H1 (cell line): ENCODE measurements around the gene UBE2O.

Experiments used
- POLR2A ChIP-seq, 2 experiments: IDR thresholded peaks; 1 replicate in 1 of 2; 2 replicates in 1 of 2; pipeline ENCODE4 v1.6.1; 2011; ENCODE audit warnings: low read depth in 2 of 2, low read length in 2 of 2, mild to moderate bottlenecking in 2 of 2; ENCODE audit errors: control extremely low read depth in 1 of 2
- TAF1 ChIP-seq: IDR thresholded peaks from 2 replicates; pipeline ENCODE4 v1.6.1; 2011; ENCODE audit warnings: mild to moderate bottlenecking, low read depth, low read length

DNA sequence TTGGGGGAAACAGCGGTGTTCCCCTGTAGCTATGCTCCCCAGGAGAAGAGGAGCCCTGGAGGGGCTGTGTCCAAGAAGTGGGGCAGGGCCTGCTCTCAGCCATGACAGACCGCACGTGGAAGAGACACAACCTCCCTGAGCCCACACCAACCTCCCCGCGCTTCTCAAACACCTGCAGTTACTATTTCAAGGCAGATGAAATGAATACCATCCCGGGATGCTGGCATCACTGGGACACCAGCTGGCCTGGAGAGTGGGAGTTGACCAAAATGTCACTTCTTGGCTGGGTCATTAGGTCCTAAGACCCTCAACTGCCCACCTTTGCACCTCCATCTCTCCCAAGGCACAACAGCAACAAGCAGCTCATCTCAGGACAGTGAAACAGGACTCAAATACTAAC lies 36.5 kb downstream of the UBE2O start:
- no peak for TF ChIP-seq TAF1
- no peak for TF ChIP-seq POLR2A (IDR thresholded peaks at IDR 0.05; ENCODE audit: control extremely low read depth in 1 of 2, low read depth in 2 of 2, low read length in 2 of 2)
